ENCODE measurements around the gene PCDH8. TPM values are rescaled to one million over a fixed set of nuclear protein-coding genes. Genes with fewer than 3 reads are reported as not detected.

The PCDH8 gene
- total RNA-seq, 1 donor from 2014 or later, result not detected

DNA sequence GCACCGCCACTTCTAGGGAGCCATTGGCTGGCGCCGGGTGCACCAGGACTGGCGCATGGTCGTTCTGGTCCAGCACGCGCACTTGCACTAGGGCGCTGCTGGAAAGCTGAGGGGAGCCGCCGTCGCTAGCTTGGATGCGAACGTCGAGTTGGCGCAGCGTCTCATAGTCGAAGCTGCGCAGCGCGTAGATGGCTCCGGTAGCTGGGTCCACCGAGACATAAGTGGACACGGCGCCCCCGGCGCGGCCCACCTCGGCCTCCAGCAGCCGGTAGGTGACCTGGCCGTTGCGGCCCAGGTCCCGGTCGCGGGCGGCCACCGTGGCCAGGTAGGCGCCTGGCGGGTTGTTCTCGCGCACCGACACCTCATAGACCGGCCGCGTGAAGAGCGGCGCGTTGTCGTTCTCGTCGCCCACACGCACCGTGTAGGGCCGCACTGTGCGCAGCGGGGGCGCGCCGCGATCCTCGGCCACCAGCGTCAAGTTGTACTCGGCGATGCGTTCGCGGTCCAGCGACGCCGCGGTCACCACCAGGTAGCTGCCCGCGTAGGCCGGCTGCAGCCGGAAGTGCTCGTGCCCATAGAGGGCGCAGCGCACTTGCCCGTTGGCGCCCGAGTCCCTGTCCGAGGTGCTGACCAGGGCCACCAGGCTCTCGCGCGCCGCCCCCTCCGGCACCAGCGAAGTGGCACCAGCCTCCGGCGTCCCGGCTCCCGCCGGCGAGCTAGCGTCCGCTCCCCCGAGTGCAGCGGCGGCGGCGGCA lies 1.7 kb downstream of the PCDH8 start:
- peaks cover 51% of the 10 kb centered on the region for H3K27me3 Mint-ChIP-seq
- no peaks in the 10 kb centered on the region for H3K36me3 Mint-ChIP-seq (ENCODE audit: low read depth)
- no peaks in the 10 kb centered on the region for H3K9me3 Mint-ChIP-seq
- no peak for DNase-seq
- intact Hi-C loops (cut with micrococcal nuclease), result no loop called here
- ChIA-PET CTCF (no interaction called here), POLR2A (interaction anchor here (0.5 kb wide), 1 partner anchor 12 kb away, joined by 4 read pairs; no protein-coding TSS in a partner anchor)
- H3K27ac Mint-ChIP-seq, result no peak overlapping the region
- no peak for ATAC-seq (ENCODE audit: low read depth)
- peaks cover 31% of the 10 kb centered on the region for H3K4me1 Mint-ChIP-seq
- H3K4me3 Mint-ChIP-seq, result no peak overlapping the region
- TF ChIP-seq, protein P1, sequence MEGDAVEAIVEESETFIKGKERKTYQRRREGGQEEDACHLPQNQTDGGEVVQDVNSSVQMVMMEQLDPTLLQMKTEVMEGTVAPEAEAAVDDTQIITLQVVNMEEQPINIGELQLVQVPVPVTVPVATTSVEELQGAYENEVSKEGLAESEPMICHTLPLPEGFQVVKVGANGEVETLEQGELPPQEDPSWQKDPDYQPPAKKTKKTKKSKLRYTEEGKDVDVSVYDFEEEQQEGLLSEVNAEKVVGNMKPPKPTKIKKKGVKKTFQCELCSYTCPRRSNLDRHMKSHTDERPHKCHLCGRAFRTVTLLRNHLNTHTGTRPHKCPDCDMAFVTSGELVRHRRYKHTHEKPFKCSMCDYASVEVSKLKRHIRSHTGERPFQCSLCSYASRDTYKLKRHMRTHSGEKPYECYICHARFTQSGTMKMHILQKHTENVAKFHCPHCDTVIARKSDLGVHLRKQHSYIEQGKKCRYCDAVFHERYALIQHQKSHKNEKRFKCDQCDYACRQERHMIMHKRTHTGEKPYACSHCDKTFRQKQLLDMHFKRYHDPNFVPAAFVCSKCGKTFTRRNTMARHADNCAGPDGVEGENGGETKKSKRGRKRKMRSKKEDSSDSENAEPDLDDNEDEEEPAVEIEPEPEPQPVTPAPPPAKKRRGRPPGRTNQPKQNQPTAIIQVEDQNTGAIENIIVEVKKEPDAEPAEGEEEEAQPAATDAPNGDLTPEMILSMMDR (IDR thresholded peaks at IDR 0.05), result no peak

DNA sequence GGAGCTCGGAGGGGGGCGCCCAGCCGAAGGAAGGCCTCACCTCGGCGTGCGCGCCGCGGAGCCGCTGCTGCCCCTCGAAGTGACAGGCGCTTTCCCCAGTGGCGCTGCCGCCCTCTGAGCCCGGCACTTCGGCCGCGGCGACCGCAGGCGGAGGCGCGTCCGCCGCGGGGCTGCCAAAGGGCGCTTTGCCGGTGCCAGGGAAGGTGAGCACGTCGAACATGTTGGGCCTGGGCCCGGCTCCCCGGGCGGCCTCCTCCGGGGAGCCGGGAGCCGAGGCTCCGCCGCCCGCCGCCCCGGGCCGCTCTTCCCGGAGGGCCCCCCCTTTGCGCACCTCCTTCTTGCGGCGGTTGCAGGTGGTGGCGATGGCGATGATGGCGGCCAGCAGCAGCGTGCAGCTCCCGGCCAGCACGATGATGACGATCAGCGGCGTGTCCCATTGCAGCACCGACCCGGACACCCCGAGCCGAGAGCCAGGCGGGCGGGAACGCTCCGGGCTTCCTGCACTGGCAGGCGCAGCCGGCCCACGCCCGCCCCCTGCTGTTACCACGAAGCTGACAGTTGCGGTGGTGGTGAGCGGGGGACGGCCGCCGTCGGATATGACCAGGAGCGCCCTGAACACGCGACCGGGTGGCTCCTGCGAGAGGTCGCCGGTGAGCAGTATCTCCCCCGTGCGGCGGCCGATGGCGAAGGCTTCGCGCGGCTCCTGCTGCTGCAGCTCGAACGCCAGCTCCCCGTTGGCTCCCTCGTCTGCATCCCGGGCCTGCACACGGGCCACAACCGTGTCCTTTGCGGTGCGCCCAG lies 2.5 kb downstream of the PCDH8 start:
- POLR2A ChIA-PET, result no interaction called here
- no peak for ATAC-seq (ENCODE audit: low read depth)
- TF ChIP-seq, protein P1 (IDR thresholded peaks at IDR 0.05), result no peak
- no peak for DNase-seq
- CTCF ChIA-PET, result no interaction called here
- no peak overlapping the region for H3K27ac Mint-ChIP-seq
- no peak overlapping the region for H3K4me3 Mint-ChIP-seq
- no peaks in the 10 kb centered on the region for H3K36me3 Mint-ChIP-seq (ENCODE audit: low read depth)
- H3K27me3 Mint-ChIP-seq, result peaks cover 47% of the 10 kb centered on the region
- no peaks in the 10 kb centered on the region for H3K9me3 Mint-ChIP-seq
- H3K4me1 Mint-ChIP-seq, result peaks cover 25% of the 10 kb centered on the region
- intact Hi-C loops (cut with micrococcal nuclease), result no loop called here

DNA sequence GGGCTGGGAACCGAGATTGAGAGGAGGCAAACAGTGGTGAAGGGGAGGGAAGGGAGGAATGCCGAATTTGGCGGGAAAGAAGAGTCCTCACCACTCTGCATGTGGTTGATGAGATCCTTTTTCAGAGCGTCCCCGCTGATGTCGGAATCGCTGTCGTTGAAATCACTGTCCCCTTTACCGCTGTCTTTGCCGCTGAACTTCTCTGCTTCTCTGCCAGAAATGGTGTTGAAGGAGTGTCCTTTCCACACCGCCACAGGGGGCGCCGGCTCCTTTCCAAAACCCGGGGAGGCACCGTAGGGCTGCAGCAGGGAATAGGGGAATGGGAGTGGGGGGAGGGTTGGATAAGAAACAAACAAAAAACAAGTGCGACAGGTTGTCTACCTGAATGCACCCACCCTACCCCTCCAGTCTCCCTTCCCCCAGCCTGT lies 3.1 kb downstream of the PCDH8 start:
- H3K27me3 Mint-ChIP-seq, result peaks cover 44% of the 10 kb centered on the region
- H3K9me3 Mint-ChIP-seq, result no peaks in the 10 kb centered on the region
- H3K36me3 Mint-ChIP-seq (ENCODE audit: low read depth), result no peaks in the 10 kb centered on the region
- TF ChIP-seq, protein P1 (IDR thresholded peaks at IDR 0.05), result no peak
- H3K4me1 Mint-ChIP-seq, result peaks cover 19% of the 10 kb centered on the region
- intact Hi-C loops (cut with micrococcal nuclease), result no loop called here
- ChIA-PET POLR2A (no interaction called here), CTCF (no interaction called here)
- H3K4me3 Mint-ChIP-seq, result no peak overlapping the region
- no peak overlapping the region for H3K27ac Mint-ChIP-seq
- ATAC-seq (ENCODE audit: low read depth), result no peak
- no peak for DNase-seq

DNA sequence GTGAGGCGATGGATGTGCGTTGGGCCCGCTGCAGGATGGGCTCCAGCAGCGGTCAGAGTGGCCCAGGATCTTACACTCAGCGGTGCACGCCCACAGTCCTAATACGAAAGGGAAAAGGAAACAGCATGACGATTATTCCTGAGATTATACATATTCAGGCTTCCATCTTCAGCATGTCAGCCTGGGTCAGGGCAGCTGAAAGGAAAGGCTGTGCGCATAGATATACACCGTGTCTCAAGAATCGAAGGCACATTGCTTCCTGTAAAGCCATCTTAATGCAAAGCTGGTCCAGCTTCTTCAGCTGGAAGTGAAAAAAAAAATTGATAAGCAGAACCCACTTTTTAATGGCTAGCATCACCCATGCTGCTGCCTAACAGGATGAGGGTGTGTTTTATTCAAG lies 3.6 kb downstream of the PCDH8 start:
- peaks cover 42% of the 10 kb centered on the region for H3K27me3 Mint-ChIP-seq

DNA sequence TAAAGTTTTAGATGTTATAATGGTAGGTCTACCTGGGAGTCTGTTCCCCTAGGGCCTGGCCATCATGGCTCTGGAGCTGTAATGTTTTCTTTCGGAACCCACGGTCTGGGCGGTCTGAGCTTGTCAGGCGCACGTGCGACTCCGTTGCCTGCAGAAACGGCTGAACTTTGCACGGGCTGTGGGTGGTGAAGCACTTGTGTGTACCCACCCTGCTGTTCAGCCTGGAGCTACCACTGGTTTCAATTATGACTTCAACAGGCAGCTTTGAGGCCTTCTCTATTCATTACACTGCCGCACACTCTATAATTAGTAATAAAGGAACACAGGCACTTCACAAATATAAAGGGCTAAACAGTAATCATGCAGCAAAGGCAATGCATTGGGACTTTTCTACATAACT lies 6.0 kb downstream of the PCDH8 start:
- no peak overlapping the region for H3K4me3 Mint-ChIP-seq
- no peak for ATAC-seq (ENCODE audit: low read depth)
- ChIA-PET POLR2A (no interaction called here), CTCF (no interaction called here)
- peaks cover 39% of the 10 kb centered on the region for H3K27me3 Mint-ChIP-seq
- intact Hi-C loops (cut with micrococcal nuclease), result no loop called here
- H3K4me1 Mint-ChIP-seq, result peaks cover 6% of the 10 kb centered on the region
- DNase-seq, result no peak
- no peaks in the 10 kb centered on the region for H3K36me3 Mint-ChIP-seq (ENCODE audit: low read depth)
- H3K9me3 Mint-ChIP-seq, result no peaks in the 10 kb centered on the region
- H3K27ac Mint-ChIP-seq, result no peak overlapping the region
- TF ChIP-seq, protein P1 (IDR thresholded peaks at IDR 0.05), result no peak

More for the DNA sequence above, 3.6 kb downstream of the PCDH8 start:
- DNase-seq (no peak), ATAC-seq (ENCODE audit: low read depth) (no peak)
- Mint-ChIP-seq H3K36me3 (ENCODE audit: low read depth) (no peaks in the 10 kb centered on the region), H3K4me3 (no peak overlapping the region), H3K27ac (no peak overlapping the region), H3K9me3 (no peaks in the 10 kb centered on the region), H3K4me1 (peaks cover 14% of the 10 kb centered on the region)
- intact Hi-C loops (cut with micrococcal nuclease), result no loop called here
- ChIA-PET POLR2A (no interaction called here), CTCF (no interaction called here)
- TF ChIP-seq, protein P1 (IDR thresholded peaks at IDR 0.05), result no peak
